ENCODE data around the gene SRCIN1. TPM values are rescaled to one million over a fixed set of nuclear protein-coding genes. Genes with fewer than 3 reads are reported as not detected.
A peak's percentile ranks its signal among the peaks of the same experiment; 100 is the strongest.
"Not testable (repeated sequence)": the region's sequence is repeated elsewhere in the genome, so short reads cannot be mapped to it uniquely, and the experiment has no call there.

Gene SRCIN1, protein sequence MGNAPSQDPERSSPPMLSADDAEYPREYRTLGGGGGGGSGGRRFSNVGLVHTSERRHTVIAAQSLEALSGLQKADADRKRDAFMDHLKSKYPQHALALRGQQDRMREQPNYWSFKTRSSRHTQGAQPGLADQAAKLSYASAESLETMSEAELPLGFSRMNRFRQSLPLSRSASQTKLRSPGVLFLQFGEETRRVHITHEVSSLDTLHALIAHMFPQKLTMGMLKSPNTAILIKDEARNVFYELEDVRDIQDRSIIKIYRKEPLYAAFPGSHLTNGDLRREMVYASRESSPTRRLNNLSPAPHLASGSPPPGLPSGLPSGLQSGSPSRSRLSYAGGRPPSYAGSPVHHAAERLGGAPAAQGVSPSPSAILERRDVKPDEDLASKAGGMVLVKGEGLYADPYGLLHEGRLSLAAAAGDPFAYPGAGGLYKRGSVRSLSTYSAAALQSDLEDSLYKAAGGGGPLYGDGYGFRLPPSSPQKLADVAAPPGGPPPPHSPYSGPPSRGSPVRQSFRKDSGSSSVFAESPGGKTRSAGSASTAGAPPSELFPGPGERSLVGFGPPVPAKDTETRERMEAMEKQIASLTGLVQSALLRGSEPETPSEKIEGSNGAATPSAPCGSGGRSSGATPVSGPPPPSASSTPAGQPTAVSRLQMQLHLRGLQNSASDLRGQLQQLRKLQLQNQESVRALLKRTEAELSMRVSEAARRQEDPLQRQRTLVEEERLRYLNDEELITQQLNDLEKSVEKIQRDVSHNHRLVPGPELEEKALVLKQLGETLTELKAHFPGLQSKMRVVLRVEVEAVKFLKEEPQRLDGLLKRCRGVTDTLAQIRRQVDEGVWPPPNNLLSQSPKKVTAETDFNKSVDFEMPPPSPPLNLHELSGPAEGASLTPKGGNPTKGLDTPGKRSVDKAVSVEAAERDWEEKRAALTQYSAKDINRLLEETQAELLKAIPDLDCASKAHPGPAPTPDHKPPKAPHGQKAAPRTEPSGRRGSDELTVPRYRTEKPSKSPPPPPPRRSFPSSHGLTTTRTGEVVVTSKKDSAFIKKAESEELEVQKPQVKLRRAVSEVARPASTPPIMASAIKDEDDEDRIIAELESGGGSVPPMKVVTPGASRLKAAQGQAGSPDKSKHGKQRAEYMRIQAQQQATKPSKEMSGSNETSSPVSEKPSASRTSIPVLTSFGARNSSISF
- 0.52 TPM for total RNA-seq
- polyA plus RNA-seq: 1.1 TPM
- long read RNA-seq, donor 1: 0 reads
- long read RNA-seq, donor 2: 0 reads
- long read RNA-seq, donor 3: 0 reads
- long read RNA-seq, donor 4: 0 reads
- long read RNA-seq, donor 5: 0 reads
- long read RNA-seq, donor 6, partial matches to known transcripts: 0 of 1 reads
- long read RNA-seq, donor 6, other reads (novel, unspliced or antisense): 0 of 1 reads
- long read RNA-seq, donor 7: 0 reads
- long read RNA-seq, donor 8: 0 reads
- long read RNA-seq, donor 9: 0 reads
- long read RNA-seq, donor 10: 0 reads

DNA sequence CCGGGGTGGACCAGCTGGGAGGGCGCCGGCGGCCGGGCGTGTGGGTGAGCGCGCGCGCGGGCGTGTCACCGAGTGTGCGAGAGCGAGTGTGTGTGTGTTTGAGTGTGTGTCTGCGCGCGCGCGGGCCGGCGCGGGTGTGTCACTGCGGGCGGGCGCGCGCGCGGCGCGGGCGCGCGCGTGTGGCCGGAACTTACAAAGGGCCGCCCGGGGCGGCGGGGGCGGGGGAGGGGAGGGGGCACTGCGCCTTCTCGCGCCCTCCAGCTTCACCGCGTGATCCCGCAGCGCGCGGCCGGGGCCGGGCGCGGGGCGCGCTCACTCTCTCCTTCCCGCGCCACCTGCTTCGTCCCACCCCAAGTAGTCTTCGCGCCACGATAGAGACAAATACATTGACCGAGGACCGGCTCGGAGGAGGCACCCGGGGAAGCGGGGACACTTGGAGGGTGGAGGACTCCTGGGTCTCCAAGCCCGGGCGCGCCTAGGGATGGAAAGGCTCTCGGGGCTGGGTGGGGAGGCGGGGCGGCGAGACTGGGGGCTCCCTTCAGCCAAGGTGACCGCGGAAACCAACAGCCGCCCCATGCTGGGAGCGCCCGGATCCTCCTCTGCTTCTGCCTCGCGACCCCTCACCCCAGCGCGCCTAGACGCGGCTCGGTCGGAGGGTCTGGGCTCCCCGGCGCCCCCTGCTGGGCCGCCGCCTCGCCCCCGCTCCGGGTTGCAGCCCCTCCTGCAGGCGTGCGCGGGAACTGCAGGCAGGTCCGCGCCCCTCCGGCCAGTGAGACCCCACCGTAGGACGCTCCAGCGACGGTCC, at the start of gene SRCIN1:
SRCIN1 (minus strand) TSS at position 112 of the 805 bp plus-strand sequence. CDS start 247 bp downstream, outside the sequence.
- Histone ChIP-seq H3K36me3 (ENCODE audit: control insufficient read depth in 2 of 2, insufficient read depth in 2 of 2, low read length in 1 of 2) (no peaks in the 10 kb centered on the region), H3K4me1 (ENCODE audit: control insufficient read depth in 2 of 2, insufficient read depth in 2 of 2, low read length in 2 of 2) (peaks cover 13 to 16% of the 10 kb centered on the region in 2 donors), H3K4me3 (ENCODE audit: low read length in 2 of 2) (peak within 1 kb of the TSS; percentile 8 to 51), H3K9me3 (ENCODE audit: control insufficient read depth in 2 of 2, insufficient read depth in 1 of 2, low read length in 1 of 2) (peaks cover 0 to 5% of the 10 kb centered on the region in 2 donors), H3K27me3 (ENCODE audit: control insufficient read depth in 2 of 2, insufficient read depth in 1 of 2, low read length in 1 of 2) (peaks cover 77 to 96% of the 10 kb centered on the region in 2 donors), H3K27ac (ENCODE audit: low read depth in 1 of 2, low read length in 1 of 2) (no peak within 1 kb of the TSS)
- DNase-seq (ENCODE audit: low read depth in 6 of 9, low spot score in 9 of 9): peak in 2 of 9 donors; percentile 12 to 17
- WGBS: 2% methylated on average over 103 of the region's 105 CpGs

DNA sequence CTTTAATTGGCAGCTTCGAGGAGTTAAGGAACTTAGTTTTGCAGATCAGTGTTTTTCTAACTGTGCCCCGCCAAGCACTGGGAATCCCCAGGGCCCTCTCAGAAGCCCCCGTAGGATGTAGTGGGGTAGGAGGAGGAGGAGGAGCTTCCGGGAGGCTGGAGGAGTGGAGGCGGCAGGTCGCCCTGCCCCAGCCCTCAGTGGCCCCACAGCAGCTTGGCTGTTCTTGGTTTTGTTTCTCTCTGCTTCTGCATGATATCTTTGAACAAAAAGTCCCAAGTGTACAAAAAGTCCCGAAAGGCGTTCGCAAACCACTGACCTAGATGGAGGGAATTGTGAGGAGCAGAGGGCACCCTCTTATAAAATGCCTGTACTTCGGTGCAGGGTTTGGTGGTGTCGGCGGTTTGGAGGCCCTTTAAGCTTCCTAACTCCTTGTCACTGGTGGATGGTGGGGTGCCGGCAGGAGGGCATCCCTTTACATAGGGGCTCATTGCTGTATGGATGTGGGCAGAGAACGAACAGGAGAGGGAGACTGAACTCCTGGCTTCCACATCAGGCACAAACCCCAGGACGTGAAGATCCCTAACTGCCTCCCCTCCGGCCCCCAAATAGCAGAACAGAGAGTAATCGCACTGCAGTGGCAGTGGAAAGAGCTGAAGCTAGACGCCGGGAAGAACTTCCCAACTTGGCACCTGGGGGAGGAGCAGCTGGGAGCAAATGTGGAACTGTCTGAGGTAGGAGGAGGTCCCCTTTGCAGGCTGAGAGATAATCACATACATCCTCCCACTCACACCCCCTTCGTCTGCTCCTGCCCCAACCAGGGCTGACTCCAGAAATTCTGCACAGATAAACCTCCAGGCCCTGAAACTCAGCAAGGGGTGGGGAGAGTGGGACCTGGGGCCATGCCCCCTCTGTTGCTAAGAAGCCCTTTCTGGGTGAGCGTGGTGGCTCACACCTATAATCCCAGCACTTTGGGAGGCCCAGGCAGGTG, 49.0 kb upstream of the SRCIN1 start:
- peaks cover 2 to 13% of the 10 kb centered on the region in 2 donors for H3K4me1 ChIP-seq (ENCODE audit: control insufficient read depth in 2 of 2, insufficient read depth in 2 of 2, low read length in 2 of 2)
- H3K9me3 ChIP-seq (ENCODE audit: control insufficient read depth in 2 of 2, insufficient read depth in 1 of 2, low read length in 1 of 2): no peaks in the 10 kb centered on the region
- no peak for DNase-seq (ENCODE audit: low read depth in 6 of 9, low spot score in 9 of 9)
- H3K27me3 ChIP-seq (ENCODE audit: control insufficient read depth in 2 of 2, insufficient read depth in 1 of 2, low read length in 1 of 2): peaks cover 5 to 36% of the 10 kb centered on the region in 2 donors
- no peaks in the 10 kb centered on the region for H3K36me3 ChIP-seq (ENCODE audit: control insufficient read depth in 2 of 2, insufficient read depth in 2 of 2, low read length in 1 of 2)
- no peak overlapping the region for H3K4me3 ChIP-seq (ENCODE audit: low read length in 2 of 2)
- whole genome bisulfite sequencing: 65% methylated on average over 21 of the region's 21 CpGs
- H3K27ac ChIP-seq (ENCODE audit: low read depth in 1 of 2, low read length in 1 of 2): no peak overlapping the region

DNA sequence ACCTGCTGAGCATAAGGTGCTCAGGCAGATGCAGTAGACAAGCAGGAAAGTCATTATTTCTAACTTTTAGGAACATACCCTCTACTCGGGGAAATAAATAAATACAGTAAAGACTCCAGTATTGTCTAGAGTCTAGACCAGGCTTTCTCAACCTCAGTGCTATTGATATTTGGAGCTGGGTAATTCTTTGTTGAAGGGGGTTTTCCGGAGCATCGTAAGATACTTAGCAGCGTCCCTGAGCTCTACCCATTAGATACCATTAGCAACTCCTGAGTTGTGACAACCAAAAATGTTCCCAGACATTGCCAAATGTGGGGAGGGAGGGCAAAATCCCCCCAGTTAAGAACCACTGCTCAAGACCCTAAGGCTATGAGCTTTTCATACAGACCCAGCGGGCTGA, 47.9 kb upstream of the SRCIN1 start:
- WGBS: 93% methylated on average over 5 of the region's 5 CpGs
- DNase-seq (ENCODE audit: low read depth in 6 of 9, low spot score in 9 of 9): no peak
- H3K36me3 ChIP-seq (ENCODE audit: control insufficient read depth in 2 of 2, insufficient read depth in 2 of 2, low read length in 1 of 2): no peaks in the 10 kb centered on the region
- peaks cover 5 to 36% of the 10 kb centered on the region in 2 donors for H3K27me3 ChIP-seq (ENCODE audit: control insufficient read depth in 2 of 2, insufficient read depth in 1 of 2, low read length in 1 of 2)
- H3K27ac ChIP-seq (ENCODE audit: low read depth in 1 of 2, low read length in 1 of 2): no peak overlapping the region
- H3K9me3 ChIP-seq (ENCODE audit: control insufficient read depth in 2 of 2, insufficient read depth in 1 of 2, low read length in 1 of 2): no peaks in the 10 kb centered on the region
- peaks cover 2 to 13% of the 10 kb centered on the region in 2 donors for H3K4me1 ChIP-seq (ENCODE audit: control insufficient read depth in 2 of 2, insufficient read depth in 2 of 2, low read length in 2 of 2)
- no peak overlapping the region for H3K4me3 ChIP-seq (ENCODE audit: low read length in 2 of 2)

DNA sequence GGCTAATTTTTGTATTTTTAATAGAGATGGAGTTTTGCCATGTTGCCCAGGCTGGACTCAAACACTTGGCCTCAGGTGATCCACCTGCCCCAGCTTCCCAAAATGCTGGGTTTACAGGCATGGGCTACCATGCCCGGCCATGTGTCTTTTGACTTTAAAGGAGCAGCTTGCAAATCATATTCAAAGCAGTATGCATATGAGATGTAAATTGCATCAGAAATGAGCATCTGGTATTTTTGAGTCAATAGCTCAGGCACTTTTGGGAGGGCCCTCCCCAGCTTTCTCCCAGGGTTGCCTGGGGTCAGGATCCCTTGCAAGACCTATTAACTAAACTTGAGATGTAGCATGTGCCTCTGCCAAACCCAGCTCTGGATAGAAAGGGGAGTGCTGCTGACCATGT, 47.5 kb upstream of the SRCIN1 start:
- no peak overlapping the region for H3K27ac ChIP-seq (ENCODE audit: low read depth in 1 of 2, low read length in 1 of 2)
- no peaks in the 10 kb centered on the region for H3K9me3 ChIP-seq (ENCODE audit: control insufficient read depth in 2 of 2, insufficient read depth in 1 of 2, low read length in 1 of 2)
- H3K4me3 ChIP-seq (ENCODE audit: low read length in 2 of 2): no peak overlapping the region
- no peak for DNase-seq (ENCODE audit: low read depth in 6 of 9, low spot score in 9 of 9)
- peaks cover 0 to 8% of the 10 kb centered on the region in 2 donors for H3K4me1 ChIP-seq (ENCODE audit: control insufficient read depth in 2 of 2, insufficient read depth in 2 of 2, low read length in 2 of 2)
- H3K36me3 ChIP-seq (ENCODE audit: control insufficient read depth in 2 of 2, insufficient read depth in 2 of 2, low read length in 1 of 2): no peaks in the 10 kb centered on the region
- H3K27me3 ChIP-seq (ENCODE audit: control insufficient read depth in 2 of 2, insufficient read depth in 1 of 2, low read length in 1 of 2): peaks cover 5 to 36% of the 10 kb centered on the region in 2 donors
- 91% methylated on average over 1 of the region's 1 CpG for WGBS

DNA sequence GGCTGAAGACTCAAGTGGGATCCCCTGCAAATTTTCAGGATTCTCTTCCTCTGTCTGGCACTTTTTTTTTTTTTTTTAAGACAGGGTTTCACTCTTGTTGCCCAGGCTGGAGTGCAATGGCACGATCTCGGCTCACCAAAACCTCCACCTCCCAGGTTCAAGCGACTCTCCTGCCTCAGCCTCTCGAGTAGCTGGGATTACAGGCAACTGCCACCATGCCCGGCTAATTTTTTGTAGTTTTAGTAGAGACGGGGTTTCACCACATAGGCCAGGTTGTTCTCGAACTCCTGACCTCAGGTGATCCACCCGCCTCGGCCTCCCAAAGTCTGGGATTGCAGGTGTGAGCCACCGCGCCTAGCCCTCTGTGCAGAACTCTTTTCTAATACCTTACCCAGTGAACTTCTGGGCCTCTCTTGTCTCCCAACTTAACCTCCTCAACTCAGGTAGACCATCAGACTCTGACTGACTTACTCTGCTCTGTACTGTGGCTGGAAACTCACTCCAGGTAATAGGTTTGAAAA, 45.0 kb upstream of the SRCIN1 start:
- DNase-seq (ENCODE audit: low read depth in 6 of 9, low spot score in 9 of 9); H3K36me3 ChIP-seq (ENCODE audit: control insufficient read depth in 2 of 2, insufficient read depth in 2 of 2, low read length in 1 of 2); H3K9me3 ChIP-seq (ENCODE audit: control insufficient read depth in 2 of 2, insufficient read depth in 1 of 2, low read length in 1 of 2); H3K4me1 ChIP-seq (ENCODE audit: control insufficient read depth in 2 of 2, insufficient read depth in 2 of 2, low read length in 2 of 2); H3K27ac ChIP-seq (ENCODE audit: low read depth in 1 of 2, low read length in 1 of 2); H3K4me3 ChIP-seq (ENCODE audit: low read length in 2 of 2): not testable (repeated sequence)
- WGBS: 97% methylated on average over 11 of the region's 11 CpGs
- H3K27me3 ChIP-seq (ENCODE audit: control insufficient read depth in 2 of 2, insufficient read depth in 1 of 2, low read length in 1 of 2): peaks cover 5 to 33% of the 10 kb centered on the region in 2 donors

DNA sequence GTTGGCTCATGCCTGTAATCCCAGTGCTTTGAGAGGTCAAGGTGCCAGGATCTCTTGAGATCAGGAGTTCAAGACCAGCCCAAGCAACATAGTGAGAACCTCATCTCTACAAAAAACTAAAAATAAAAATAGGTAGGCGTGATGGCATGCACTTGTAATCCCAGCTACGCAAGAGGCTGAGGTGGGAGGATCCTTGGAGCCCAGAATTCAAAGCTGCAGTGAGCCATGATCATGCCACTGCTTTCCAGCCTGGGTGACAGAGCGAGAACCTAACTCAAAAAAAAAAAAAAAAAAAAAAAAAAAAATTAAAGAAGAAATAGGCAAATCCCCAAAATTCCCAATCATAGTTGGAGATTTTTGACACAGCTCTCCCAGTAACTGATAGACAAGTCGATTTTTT, 32.2 kb upstream of the SRCIN1 start:
- H3K4me3 ChIP-seq (ENCODE audit: low read length in 2 of 2): no peak overlapping the region
- no peaks in the 10 kb centered on the region for H3K9me3 ChIP-seq (ENCODE audit: control insufficient read depth in 2 of 2, insufficient read depth in 1 of 2, low read length in 1 of 2)
- no peak overlapping the region for H3K27ac ChIP-seq (ENCODE audit: low read depth in 1 of 2, low read length in 1 of 2)
- H3K27me3 ChIP-seq (ENCODE audit: control insufficient read depth in 2 of 2, insufficient read depth in 1 of 2, low read length in 1 of 2): peaks cover 0 to 10% of the 10 kb centered on the region in 2 donors
- H3K36me3 ChIP-seq (ENCODE audit: control insufficient read depth in 2 of 2, insufficient read depth in 2 of 2, low read length in 1 of 2): no peaks in the 10 kb centered on the region
- H3K4me1 ChIP-seq (ENCODE audit: control insufficient read depth in 2 of 2, insufficient read depth in 2 of 2, low read length in 2 of 2): no peaks in the 10 kb centered on the region
- WGBS: 95% methylated on average over 4 of the region's 4 CpGs
- no peak for DNase-seq (ENCODE audit: low read depth in 6 of 9, low spot score in 9 of 9)

DNA sequence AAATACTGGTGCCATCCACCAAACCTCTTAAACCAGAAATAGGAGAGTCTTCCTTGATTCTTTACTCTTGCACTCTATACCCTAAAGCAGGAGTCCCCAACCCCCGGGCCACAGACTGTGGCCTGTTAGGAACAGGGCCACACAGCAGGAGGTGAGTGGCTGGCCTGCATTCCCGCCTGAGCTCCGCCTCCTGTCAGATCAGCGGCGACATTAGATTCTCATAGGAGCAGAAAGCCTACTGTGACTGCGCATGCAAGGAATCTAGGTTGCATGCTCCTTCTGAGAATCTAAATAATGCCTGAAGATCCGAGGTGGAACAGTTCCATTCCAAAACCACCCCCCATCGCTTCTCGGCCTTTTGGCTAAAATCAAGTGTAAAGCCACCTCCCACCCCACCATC, 30.3 kb upstream of the SRCIN1 start:
- Histone ChIP-seq H3K9me3 (ENCODE audit: control insufficient read depth in 2 of 2, insufficient read depth in 1 of 2, low read length in 1 of 2) (no peaks in the 10 kb centered on the region), H3K4me1 (ENCODE audit: control insufficient read depth in 2 of 2, insufficient read depth in 2 of 2, low read length in 2 of 2) (no peaks in the 10 kb centered on the region), H3K36me3 (ENCODE audit: control insufficient read depth in 2 of 2, insufficient read depth in 2 of 2, low read length in 1 of 2) (no peaks in the 10 kb centered on the region), H3K4me3 (ENCODE audit: low read length in 2 of 2) (no peak overlapping the region), H3K27me3 (ENCODE audit: control insufficient read depth in 2 of 2, insufficient read depth in 1 of 2, low read length in 1 of 2) (peaks cover 0 to 10% of the 10 kb centered on the region in 2 donors), H3K27ac (ENCODE audit: low read depth in 1 of 2, low read length in 1 of 2) (no peak overlapping the region)
- WGBS: 85% methylated on average over 9 of the region's 9 CpGs
- DNase-seq (ENCODE audit: low read depth in 6 of 9, low spot score in 9 of 9): no peak

Measured in thymus (tissue), 14 donors.